GM12864 (cell line): Measurements from ENCODE around the gene NUPR1.
"Not testable (repeated sequence)": the region's sequence is repeated elsewhere in the genome, so short reads cannot be mapped to it uniquely, and the experiment has no call there.

Source experiments
- DNase-seq: peaks from one replicate; pipeline ENCODE4 v3.0.0-alpha.2; 2011; ENCODE audit warnings: low read depth
- H3K4me3 ChIP-seq: 2 replicates; pipeline ENCODE4 v1.5.1; 2011; ENCODE audit warnings: mild to moderate bottlenecking, low read depth, low read length, control low read depth
- TF ChIP-seq, protein P1 (sequence below): IDR thresholded peaks from 2 replicates; pipeline ENCODE4 v1.5.1; 2011; ENCODE audit warnings: low read depth, mild to moderate bottlenecking, moderate library complexity, low read length, control low read depth, inconsistent platforms; ENCODE audit errors: missing control alignments

NUPR1 gene

DNA sequence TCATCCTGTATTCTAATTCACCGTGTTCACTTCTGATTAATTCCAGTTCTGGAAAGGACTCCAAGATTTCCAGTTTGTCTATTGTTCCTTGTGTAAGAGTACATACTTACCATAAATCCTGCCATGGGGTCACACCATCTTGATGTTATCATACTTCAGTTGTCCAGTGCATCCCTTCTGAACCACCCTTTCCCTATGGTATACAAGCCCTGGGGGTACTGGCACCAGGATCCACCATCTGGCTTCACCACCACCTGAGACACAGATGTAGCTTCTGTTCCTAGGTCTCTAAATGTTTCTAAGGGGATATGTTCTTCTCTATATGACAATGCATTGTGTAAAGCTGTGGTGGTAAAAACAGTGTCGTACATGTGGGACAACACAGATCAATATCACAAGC is 36.2 kb upstream of the NUPR1 start:
- TF ChIP-seq, protein P1, sequence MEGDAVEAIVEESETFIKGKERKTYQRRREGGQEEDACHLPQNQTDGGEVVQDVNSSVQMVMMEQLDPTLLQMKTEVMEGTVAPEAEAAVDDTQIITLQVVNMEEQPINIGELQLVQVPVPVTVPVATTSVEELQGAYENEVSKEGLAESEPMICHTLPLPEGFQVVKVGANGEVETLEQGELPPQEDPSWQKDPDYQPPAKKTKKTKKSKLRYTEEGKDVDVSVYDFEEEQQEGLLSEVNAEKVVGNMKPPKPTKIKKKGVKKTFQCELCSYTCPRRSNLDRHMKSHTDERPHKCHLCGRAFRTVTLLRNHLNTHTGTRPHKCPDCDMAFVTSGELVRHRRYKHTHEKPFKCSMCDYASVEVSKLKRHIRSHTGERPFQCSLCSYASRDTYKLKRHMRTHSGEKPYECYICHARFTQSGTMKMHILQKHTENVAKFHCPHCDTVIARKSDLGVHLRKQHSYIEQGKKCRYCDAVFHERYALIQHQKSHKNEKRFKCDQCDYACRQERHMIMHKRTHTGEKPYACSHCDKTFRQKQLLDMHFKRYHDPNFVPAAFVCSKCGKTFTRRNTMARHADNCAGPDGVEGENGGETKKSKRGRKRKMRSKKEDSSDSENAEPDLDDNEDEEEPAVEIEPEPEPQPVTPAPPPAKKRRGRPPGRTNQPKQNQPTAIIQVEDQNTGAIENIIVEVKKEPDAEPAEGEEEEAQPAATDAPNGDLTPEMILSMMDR = no peak
- H3K4me3 ChIP-seq = no peak overlapping the region
- DNase-seq = no peak

DNA sequence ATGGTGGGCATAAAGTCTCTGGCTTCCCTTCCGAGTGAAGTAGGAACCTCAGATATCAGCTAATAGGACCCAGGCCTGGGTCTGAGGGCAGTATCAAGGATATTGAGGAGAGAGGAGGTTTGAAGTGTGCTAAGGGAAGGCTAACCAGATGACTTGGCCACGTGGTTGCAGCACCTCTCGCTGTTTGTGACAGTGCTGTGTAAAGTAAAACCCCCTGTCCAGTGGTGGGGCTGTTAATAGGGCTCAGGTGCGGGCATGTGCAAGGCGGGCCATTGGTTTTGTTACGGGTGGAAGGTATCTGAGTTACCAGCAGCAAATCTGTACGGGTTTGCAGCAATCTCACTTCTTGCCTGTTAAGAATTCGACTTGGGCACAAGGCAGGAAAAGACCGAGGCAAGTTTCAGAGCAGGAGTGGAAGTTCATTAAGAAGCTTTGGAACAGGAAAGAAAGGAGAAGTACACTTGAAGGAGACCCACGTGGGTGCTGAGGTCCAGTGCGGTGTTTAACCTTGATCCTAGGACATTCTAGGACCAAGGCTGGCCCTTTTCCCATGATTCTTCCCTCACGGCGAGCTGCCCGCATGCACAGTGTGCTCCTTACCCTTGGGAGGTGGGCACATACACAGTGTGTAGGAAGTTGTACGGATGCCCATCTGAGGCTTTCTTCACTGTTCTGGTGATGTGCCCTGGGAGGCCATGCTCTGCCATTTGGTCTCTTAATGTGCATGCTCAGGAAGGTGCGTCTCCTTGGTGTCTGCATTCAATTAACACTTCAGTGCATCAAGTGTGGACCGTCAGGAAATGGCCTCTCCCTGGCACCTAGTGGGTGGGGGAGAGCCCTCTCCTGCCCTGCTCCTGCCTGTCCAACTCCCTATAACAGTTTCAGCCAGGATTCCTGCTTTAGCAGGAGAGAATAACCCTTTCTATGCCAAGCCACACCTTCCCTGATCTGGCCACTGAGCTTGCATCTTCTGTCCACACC is 35.3 kb upstream of the NUPR1 start:
- no peak for DNase-seq
- TF ChIP-seq, protein P1 = no peak
- no peak overlapping the region for H3K4me3 ChIP-seq

DNA sequence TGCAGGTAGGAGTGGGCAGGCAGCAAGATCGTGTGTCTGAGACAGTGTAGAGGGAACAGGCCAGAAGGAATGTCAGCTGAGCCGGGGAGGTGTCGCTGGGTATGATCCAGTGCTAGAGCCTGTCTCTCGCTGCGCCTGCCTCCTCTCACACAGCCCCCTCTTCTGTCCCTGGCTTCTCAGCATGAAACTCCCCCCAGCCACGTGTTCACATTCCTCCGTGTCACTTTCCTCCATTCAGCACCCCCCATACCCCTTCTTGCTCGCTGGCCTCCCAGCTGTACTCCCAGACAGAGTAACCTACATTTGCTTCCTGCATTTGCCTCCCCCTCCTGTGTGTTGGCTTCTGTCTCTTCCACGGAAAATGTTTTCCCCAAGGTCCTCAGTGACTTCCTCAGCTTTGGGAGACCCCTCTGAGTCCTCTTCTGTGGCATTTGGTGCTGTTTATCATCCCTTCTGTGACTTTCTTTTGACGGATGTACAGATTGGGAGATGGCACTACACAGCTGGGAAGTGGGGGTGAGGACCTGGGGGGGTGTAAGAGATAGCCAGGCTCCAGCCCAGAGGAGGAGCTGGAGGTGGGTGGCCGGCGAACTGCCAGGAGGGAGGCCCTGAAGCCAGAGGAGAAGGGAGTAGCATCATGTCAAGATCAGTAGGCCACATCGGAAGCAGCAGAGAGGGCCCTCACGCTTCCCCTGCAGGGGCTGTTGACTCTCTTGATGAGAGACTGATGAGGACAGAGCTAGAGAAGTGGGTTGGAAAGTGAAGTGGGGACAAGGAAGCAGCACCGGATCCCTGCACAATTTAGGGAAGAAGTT is 34.1 kb upstream of the NUPR1 start:
- TF ChIP-seq, protein P1 = no peak
- DNase-seq = no peak
- H3K4me3 ChIP-seq = no peak overlapping the region

DNA sequence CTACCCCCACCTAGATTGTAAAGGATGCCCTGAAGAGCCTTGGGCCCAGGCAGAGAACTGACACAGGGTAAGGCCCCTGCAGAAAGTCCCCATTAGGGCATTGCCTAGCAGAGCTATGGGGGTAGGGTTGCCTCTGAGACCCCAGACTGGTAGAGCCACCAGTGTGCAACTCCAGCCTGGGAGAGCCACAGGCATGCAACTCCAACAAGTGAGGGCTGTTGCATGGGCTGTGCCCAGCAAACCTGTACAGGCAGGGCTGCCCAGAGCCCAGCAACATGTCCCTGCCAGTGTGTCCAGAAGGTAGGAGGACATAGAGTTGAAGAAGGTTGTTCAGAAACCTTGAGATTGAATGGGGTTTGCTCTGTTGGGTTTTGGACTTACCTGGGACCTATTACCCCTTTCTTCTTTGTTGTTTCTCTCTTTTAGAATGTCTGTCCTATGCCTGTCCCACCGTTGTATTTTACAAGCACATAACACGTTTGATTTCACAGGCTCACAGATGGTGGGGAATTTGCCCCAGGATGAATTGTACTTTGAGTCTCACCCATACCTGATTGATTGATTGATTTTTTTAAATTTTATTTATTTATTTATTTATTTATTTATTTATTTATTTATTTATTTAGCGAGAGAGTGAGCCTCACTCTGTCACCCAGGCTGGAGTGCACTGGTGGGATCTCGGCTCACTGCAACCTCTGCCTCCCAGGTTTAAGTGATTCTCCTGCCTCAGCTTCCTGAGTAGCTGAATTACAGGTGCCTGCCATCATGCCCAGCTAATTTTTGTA is 31.4 kb upstream of the NUPR1 start:
- H3K4me3 ChIP-seq = no peak overlapping the region
- no peak for DNase-seq
- TF ChIP-seq, protein P1 = no peak

DNA sequence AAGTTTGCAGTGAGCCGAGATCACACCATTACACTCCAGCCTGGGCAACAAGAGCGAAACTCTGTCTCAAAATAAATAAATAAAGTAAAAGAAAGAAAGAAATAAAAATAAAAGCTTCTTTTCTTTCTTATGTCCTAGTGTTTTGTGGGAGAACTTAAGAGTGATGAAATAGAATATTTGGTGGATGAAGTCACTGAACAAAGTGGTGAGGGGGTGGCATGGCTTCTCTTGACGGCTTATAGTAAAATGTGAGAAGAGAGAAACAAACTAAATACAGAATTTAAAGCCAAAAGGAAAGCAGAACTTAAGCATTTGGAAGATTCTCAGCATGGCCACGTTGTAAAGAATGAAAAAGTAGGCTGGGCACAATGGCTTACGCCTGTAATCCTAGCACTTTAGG is 30.2 kb upstream of the NUPR1 start:
- DNase-seq = no peak
- no peak overlapping the region for H3K4me3 ChIP-seq
- TF ChIP-seq, protein P1 = no peak

DNA sequence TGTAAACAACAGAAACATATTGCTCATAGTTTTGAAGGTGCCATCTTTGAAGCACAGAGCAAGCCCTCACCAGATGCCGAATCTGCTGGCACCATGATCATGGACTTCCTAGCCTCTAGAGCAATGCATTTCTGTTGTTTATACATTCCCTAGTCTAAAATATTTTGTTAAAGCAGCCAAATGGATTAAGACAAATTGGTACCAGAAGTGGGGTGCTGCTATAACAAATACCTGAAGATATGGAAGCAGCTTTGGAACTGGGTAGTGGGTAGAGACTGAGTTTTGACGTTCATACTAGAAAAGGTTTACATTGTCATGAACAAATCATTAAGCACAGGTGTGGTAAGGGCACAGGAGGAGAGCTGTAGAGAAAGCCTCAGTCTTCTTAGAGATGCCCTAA is 28.5 kb upstream of the NUPR1 start:
- no peak overlapping the region for H3K4me3 ChIP-seq
- TF ChIP-seq, protein P1 = no peak
- no peak for DNase-seq

DNA sequence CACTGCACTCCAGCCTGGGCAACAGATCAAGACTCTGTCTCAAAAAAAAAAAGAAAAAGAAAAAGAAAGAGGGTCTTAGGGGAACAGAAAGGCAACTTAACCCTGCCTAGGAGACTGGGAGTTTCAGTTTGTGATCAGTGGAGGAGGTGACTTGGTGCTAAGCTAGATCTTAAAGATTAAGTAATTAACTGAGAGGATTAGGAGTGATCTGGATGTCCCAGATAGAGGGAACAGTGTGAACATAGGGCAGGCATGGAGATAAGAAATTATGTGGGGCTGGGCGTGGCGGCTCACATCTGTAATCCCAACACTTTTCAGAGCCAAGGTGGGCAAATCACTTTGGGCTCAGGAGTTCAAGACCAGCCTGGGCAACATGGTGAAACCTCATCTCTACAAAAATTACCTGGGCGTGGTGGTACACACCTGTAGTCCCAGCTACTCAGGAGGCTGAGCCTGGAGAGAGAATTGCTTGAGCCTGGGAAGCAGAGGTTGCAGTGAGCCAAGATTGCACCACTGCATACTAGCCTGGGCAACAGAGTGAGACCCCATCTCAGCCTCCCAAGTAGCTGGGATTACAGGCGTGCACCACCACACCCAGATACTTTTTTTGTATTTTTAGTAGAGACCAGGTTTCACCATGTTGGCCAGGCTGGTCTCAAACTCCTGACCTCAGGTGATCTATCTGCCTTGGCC is 27.6 kb upstream of the NUPR1 start:
- not testable (repeated sequence) for DNase-seq, H3K4me3 ChIP-seq
